Stimulated activated CD4-positive, alpha-beta T cell treated with anti-CD3 and anti-CD28 coated beads, Interleukin-1b, Interleukin-23, amount 100 ng/mL, for 24 hours (primary cell): ENCODE results near the gene EPHB2.

Experiments used
- DNase-seq, 4 experiments: peaks; one replicate each; pipeline ENCODE4 v3.0.0-alpha.2; 2020; ENCODE audit warnings: low read depth in 4 of 4, low spot score in 1 of 4

The EPHB2 gene

DNA sequence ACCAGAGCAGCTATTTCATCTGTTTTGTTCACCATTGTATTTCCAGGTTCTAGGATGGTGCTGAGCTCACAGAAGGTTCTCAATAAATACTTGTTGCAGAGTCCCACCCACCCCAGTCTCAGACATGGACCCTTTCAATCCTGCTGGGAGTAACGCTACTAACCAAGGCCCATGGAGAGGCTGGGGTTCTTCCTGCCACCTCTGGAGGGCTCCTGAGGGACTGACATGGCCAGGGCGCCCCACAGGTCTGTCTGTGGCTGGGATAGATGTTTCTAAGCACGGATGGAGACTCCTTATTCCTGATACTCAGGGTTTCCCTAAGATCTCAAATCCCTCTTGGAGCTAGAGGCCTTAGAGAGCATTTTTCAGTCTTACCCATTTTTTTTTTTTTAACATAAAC is 87.4 kb downstream of the EPHB2 start:
- DNase-seq, result no peak

DNA sequence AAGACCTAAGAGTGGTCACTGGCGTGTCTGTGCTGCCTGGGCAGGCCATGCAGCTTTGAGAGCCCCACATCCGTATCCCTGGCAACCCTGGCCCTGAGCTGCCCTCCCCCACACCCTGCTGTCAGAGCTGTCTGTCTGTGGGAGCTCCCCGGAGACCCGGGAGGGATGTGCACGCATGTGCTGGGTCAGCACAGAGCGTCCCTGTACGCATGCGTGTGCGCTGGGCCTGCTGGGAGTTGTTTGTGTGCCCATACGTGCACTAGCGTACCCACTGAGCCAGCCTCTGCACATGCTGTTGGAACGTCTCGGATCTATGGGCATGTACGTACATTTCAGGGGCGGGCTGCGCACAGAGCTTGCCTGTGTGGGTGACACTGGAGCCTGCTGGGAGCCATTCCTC is 89.3 kb downstream of the EPHB2 start:
- DNase-seq, result no peak

DNA sequence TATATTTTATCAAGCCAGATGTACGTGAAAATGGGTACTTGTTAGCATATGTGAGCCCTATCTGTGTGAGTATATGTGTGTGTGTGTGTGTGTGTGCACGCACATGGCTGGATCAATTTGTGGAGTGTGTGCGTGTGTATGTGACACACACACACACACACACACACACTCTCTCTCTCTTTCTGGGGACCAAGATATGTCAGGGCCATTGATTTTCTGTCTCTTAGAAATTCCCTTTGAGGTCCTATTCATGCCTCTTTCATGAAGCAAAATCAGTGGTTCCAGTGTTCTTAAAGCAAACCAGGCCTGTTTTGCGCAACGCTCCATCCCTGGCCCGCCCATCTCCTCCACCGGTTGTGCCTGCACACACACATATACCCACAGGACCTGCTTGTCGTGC is 90.0 kb downstream of the EPHB2 start:
- no peak for DNase-seq

DNA sequence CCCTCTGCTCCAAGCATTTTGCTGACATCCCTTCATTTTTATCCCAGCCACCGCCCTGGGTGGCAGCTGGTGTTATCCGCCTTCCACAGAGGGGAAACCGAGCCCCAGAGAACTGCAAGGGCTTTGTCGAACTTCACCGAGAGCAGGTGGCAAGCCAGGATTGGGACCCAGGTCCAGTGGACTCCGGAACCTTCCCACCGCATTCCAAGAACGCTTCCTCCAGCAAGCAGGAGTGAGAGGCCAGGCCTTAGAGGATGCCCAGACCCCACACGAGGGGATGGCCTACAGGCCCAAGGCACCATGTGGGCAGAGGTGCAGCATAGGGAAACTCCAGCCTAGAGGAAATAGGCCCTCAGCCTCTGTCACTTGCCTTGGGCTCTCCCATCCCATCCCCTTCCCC is 90.7 kb downstream of the EPHB2 start:
- DNase-seq, result no peak

DNA sequence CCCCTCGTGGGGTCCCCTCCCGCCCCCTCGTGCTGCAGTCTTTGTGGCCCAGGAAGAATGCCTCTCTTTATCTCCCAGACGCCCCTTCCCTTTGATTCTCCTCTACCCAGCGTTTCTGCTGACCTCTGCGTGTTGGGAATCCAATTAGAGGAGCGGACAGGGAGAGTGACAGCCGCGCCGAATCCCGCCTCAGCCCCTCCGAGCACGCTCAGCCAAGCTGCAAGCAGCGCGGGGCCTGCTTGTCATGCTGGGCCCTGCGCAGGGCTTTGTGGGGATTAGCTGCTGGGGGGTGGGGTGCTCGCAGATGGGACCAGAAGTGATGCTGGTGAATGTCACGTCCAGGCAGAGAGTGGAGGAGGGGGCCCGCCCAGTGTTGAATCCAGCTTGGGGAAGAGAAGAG is 91.1 kb downstream of the EPHB2 start:
- DNase-seq, result no peak

DNA sequence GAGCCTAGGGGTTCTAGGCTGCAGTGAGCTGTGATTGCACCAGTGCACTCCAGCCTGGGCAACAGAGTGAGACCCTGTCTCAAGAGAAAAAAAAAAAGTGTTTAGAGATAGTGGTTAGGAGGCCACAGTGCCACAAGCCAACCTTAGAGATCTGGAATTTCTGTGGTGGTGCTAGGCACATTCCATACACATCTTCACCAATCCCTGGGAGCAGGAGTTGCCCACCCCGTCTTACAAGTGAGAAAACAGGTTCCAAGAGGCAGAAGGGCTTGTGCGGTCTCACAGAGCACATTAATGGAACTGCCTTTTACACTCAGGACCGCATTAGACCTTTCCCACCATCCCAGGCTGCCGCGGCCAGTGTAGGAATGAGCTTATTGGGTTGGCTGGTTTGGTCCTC is 93.2 kb downstream of the EPHB2 start:
- no peak for DNase-seq

DNA sequence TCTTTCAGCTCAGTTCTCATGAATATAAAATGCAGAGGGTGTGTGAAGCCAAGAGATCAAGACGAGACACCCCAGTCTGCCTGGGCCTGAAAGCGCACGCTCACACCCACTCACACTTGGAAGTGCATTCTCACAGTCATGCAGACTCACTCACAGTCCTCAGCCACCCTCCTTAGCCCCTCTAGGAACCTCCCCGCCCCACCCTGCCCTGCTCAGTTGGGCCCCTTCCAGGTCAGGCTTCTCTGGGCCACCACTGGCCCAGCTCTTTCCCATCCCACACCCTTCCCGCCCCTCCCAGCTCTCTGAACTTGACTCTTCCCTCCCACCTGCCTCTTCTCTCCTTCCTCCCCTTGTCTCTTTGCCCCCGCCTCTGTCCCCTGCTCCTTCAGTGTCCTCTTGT is 93.8 kb downstream of the EPHB2 start:
- no peak for DNase-seq

DNA sequence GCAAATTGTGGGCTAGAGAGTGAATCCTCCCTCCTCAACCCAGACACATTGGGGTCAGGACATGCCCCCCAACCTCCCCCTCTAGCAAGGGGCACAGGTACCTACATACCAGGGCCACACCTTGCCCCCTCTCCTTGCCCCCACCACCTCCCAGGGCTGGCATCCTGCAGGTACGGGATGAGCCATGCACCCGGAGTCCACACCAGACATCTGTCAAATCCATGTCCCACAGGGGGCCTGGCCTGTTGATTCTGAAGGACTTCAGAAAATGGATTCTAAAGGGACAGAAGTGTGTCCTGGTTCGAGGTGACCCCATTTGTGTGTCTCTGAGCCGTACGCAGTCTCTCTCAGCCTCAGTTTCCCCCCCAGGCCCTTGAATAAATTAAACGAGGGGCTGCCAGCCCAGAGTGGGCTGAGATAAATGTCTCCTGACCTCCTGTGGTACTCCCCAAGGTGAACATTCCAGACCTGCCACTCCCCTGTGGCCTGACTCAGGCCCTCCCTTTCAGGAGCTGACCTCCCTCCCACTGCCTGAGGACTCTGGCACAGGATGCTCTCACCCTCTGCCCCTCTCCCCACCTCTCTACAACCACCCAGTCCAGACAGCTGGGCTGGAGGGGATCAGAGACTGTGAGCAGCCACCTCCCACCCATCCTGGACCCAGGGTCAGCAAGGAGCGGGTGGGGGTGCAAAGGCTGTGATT is 94.5 kb downstream of the EPHB2 start:
- DNase-seq, result no peak

DNA sequence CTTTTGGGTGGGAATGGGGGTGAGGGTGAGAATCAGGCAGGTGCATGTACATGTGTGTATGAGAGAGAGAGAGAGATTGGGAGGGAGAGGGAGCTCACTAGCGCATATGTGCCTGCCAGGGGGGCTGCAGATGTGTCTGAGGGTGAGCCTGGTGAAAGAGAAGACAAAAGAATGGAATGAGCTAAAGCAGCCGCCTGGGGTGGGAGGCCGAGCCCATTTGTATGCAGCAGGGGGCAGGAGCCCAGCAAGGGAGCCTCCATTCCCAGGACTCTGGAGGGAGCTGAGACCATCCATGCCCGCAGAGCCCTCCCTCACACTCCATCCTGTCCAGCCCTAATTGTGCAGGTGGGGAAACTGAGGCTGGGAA is 95.0 kb downstream of the EPHB2 start:
- no peak for DNase-seq

DNA sequence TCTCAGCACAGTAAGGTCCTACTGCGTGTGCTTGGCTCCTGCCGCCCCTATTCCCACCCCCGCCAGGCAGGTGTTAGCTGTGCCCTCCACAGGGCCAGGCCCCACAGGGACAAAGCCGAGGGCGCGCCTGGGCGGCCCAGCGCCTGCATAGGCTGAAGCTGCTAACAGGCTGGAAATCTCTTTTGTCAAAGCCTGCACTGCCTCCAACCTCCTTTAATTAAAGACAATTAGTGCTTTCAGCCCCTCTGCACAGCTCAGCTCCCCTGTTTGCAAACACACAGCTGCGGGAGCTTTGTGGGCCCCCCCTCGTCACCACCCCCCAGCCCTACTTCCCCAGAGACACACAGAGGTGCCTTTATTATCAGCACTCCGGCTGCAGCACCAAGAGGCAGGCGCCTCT is 95.9 kb downstream of the EPHB2 start:
- DNase-seq, result no peak

DNA sequence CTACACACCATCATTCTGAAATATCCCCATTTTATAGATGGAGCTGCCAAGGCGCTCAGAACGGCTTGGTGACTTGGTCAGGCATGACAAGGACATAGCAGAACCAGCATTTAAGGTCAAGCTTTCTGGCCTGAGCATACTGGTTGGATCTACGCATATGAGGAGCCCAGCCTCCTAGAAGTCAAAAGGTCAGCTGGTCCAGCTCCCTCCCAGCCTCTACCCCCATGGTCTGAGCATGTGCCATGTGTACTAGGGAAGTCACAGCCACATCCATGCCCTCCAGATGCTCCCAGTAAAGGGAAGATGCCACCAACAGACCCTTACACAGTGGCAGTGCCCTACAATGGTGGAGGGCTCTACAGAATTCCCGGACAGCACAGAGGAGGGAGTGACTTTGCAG is 96.7 kb downstream of the EPHB2 start:
- no peak for DNase-seq

DNA sequence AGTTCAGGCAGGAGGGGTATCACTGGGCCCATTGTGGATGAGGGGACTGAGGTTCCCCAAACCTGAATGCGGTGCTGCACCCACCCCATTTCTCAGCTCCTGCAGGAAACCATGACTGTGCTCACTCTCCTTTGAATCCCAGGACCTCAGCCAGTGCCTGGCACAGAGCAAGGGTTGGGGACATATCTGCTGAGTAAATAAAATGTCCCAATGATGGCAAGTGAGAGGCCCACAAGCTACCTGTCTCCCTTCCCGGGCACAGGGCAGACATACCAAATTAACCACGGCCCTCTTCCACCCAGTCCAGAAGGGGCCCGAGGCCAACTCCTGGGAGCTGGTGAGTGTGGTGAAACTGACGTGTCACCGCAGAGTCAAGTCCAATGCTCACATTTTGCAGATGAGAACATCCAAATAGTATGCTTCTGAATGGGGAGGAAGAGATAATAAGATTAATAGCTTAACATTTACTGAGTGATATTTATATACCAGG is 97.6 kb downstream of the EPHB2 start:
- no peak for DNase-seq

DNA sequence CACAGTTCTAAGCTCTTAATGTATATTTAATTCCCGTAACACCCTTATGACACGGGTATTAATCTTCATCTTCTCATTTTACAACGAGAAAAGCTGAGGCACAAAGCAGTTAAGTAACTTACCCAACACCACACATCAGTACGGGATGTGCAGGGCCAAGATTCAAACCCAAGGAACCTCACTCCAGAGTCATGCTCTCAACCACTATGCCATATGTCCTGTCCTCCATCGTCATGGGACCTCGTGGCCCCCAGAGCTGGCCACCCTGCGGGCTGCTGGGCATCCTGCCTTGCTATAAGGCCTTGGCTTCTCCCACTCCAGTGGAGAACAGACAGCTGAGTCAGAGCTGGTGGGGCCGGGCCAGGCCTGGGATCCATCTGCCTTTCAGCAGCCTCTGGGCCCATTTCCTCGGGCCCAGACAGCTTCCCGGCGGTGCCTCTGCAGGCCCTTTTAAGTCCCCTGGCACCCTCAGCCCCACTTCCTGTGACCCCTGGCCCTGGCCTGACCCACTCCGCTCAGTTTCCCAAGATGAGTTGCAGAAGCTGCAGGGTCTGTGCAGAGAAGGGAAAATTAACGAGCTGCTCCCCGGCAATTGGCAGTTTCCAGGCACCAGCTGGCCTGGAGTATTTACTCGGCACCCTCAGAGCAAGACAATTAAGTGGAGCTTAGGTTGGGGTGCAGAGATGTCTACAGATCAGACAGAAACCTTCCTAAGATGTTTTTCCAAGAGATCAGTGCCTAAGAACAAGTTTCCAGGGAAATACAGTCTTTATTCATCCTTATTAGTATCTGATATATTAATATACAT is 98.2 kb downstream of the EPHB2 start:
- no peak for DNase-seq

DNA sequence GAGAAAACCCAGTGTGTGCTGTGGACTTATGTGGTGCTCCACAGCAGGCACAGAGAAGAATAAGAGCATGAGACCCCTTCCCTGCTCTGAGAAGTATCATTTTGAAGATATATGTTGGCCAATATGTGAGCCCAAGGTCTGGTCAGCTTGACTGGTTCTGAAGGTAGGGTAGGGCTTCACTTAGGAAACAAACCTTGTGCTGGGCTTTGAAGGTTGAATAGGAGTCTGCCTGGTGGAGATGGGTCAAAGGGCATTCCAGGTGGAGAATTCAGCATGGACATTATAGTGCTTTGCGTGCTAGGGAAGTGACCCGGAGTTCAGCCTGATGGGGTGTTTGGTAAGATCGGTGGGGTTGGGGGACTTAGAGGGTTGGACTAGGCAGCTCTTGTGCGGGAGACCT is 99.1 kb downstream of the EPHB2 start:
- DNase-seq, result no peak

DNA sequence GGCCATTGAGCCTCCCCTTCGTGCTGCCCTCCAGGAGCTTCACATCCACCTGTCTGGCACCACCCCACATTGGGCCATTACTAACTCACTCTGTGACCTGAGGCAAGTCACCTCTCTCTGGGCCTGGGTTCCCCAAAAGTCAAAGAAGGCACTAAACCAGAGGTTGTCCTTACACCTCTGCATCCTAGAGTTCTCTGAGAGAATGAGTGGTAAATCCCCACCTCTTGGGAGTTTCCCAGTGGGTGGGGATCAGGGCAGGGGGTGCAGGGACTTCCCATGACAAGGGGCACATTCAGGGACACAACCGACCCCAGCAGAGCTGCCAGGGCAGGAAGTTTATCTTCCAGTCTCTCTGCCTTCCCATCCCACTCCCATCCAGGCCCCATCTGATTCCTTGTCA is 99.7 kb downstream of the EPHB2 start:
- DNase-seq, result no peak

DNA sequence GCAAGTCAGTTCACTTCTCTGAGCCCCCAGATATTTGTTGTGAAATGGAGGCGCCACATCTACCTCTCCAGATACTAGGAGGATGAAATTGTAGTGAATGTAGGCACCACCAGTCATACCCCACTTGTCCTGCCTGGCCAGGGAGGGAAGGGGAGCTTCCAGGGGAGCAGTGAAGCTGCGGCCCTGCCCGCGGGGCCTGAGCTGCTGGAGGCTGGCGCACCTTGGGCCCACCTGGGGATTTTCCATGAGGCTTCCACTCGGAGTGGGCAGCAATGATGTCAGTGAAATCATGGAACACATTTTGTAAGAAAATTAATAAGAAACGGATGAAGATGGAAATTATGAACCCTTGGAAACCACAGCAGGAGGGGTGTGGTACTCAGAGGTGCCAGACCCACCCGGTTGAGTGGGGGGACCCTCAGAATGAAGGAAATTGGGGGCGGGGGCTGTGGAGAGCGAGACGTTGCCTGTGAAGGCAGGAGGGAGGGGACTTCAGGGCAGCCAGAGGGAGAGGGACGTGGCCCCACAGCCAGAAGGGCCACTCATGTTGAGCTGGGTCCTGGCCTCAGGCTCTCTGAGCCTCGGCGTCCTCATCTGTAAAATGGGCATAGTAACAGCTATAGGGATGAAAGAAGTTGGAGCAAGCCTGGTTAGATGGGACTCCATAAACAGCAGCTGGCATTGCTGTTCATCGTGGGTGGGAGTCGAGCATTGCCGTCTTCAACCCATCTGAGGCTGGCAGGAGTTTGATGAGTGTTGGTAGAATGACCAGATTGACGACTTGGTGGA is 101.6 kb downstream of the EPHB2 start:
- no peak for DNase-seq

DNA sequence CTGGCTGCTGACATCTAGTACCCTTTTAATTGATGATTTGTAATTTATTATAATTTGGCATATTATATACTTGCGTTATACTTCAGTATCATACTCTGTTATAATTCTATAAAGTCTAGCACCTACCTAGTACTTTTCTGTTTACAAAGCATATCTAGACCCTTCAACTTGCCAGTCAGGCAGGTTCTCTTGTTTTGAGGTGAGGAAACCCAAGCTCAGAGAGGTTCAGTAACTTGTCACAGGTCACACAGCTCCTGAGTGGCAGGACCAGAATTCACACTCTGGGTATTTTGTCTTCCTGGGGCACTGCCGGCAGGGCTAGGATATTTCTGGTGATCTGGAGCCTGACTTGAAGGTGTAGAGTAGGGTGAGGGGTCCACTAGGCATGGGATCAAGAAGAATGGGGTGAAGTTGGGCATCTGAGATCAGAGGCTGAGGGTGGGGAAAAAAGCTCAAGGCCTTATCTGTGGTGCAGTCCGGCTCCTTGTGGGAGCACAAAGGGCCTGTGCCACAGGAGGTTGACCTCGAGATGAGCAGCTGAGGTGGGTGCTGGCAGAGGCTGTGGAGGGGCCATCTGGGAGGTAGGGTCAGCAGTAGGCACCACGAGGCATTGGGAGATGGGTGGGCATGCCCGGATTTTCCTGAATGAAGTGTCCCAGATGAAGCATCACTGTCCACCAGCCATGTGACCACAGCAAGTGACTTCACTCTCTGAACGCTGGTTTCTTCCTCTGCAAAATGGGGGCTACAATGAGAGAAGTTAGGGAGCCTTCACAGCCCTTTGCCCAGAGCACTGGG is 102.6 kb downstream of the EPHB2 start:
- DNase-seq, result no peak

DNA sequence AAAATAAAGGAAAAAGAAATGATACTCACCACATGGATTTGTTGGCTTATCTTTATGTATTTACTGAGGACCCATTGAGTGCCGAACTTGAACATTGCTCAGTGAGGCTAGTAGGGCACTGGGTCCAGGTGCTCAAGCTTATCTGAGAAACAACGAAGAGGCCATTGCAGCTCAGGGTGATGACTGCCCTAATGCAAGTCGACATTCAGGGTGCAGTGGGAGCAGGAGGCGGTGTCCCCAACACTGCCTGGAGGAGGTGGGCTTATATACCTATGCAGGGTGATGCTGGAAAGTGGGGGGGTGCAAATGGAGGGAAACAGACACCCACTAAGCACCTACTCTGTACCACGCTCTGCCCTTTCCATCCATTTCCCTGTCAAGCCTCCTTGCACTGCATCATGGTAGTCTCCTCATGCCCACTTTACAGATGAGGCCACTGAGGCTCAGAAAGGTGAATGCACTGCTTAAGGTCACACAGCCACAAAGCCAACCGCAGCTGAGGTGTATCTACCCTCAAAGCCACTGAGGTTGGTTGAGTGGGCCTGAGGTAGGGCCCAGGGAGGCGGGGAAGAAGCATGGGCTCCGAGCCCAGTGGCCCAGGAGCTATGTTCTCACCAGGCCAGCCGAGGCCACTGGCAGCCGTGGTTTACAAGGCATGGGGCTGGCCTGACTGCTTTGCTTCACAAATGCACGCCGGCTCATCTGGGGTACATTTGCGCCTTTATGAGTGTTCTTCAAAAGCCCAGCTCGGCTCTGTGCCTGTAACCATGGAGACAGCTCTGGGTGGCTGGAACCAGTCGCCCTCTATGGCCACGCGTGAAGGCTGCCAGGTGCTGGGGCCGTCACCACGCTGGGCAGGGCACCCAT is 103.8 kb downstream of the EPHB2 start:
- no peak for DNase-seq

DNA sequence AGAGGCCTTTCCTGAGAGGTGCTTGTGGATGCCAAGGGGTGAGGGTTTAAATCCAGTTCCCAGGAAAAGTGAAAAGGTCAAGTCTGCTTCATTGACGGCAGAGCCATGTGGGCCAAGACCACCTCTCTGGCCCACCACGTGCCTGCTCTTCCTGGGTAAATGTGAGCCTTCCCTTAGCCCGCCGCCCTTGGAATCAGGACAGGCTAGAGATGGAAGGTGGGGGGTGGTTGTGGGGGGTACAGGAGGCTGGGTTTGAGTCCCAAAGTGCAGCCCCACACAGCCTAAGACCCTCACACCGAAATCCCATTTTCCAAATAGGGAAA is 104.4 kb downstream of the EPHB2 start:
- no peak for DNase-seq

DNA sequence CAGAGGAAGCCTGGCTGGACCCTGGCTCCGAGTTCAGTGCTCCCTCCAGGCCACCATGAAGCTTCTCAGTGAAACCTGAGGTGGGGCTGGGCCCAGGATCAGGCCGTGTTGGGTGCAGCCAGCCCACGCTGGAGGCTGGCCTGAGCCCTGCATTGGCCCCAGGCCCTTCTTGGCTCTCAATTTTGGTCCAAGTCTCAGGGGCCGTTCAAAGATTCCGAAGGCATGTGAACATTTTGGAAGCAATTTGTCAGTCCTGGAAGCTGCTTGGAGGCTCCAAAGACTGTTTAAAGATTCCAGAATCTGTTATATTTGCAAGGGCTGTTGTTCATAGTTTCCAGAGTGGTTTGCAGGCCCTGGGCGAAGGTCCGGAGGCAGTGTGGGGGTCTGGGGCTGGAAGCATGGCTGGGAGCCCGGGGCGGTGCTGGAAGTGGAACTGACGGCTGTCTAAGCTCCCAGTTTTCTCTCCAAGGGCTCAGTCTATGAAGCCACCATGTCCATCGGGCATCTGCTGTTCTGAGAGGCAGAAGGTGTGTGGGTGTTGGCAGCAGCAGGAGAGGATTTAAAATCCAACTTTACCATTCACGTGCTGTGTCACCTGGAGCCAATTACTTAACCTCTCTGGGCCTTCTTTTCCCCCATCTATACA is 104.9 kb downstream of the EPHB2 start:
- no peak for DNase-seq
